K562 (cell line): ENCODE data around the gene PPP1R14C. TPM values are rescaled to one million over a fixed set of nuclear protein-coding genes. Genes with fewer than 3 reads are reported as not detected.
A peak's percentile ranks its signal among the peaks of the same experiment; 100 is the strongest.

Experiments
- E2F5 ChIP-seq: sonication (generic); formaldehyde crosslinking; IDR thresholded peaks from 2 replicates; pipeline ENCODE4 v1.8.0; 2022; ENCODE audit warnings: mild to moderate bottlenecking, missing genetic modification reagents
- HOMEZ ChIP-seq: fragments of 250-450 bp; sonication (Bioruptor Pico); IDR thresholded peaks from 2 replicates; pipeline ENCODE4 v1.4.0; 2020; ENCODE audit warnings: mild to moderate bottlenecking, moderate library complexity
- IRF9 ChIP-seq: fragments of 450-650 bp; IDR thresholded peaks from 2 replicates; pipeline ENCODE4 v1.6.1; 2016; ENCODE audit warnings: missing biosample characterization, missing genetic modification characterization
- MAFG ChIP-seq: fragments of 450-650 bp; conservative IDR thresholded peaks from 2 replicates; pipeline ENCODE4 v1.6.1; 2016; ENCODE audit warnings: missing genetic modification characterization, missing compliant biosample characterization
- MEIS2 ChIP-seq: fragments of 450-650 bp; IDR thresholded peaks from 2 replicates; pipeline ENCODE4 v1.6.1; 2014; ENCODE audit warnings: mild to moderate bottlenecking; ENCODE audit not compliant: partially characterized antibody
- MLLT1 ChIP-seq, 2 experiments: fragments of 450-650 bp; IDR thresholded peaks; 2 replicates each; pipeline ENCODE4 v1.6.1; 2016
- NEUROD1 ChIP-seq: fragments of 150-350 bp; IDR thresholded peaks from 2 replicates; pipeline ENCODE4 v1.6.1; 2014; ENCODE audit warnings: borderline replicate concordance, low read length, low read depth; ENCODE audit not compliant: partially characterized antibody
- NFIC ChIP-seq: fragments of 450-650 bp; IDR thresholded peaks from 2 replicates; pipeline ENCODE4 v1.6.1; 2017; ENCODE audit warnings: mild to moderate bottlenecking, inconsistent platforms
- NKRF ChIP-seq: fragments of 450-650 bp; IDR thresholded peaks from 2 replicates; pipeline ENCODE4 v1.6.1; 2016; ENCODE audit warnings: borderline replicate concordance
- PRDM10 ChIP-seq: fragments of 450-650 bp; IDR thresholded peaks from 2 replicates; pipeline ENCODE4 v1.6.1; 2018; ENCODE audit not compliant: partially characterized antibody
- SOX6 ChIP-seq: fragments of 450-650 bp; IDR thresholded peaks from 2 replicates; pipeline ENCODE4 v1.6.1; 2014; ENCODE audit warnings: mild to moderate bottlenecking
- TBL1XR1 ChIP-seq, 2 experiments: IDR thresholded peaks; 2 replicates each; pipeline ENCODE4 v1.6.1; 2012; ENCODE audit warnings: improper control_type of control experiment in 2 of 2, low read length in 2 of 2, mild to moderate bottlenecking in 1 of 2
- TEAD1 ChIP-seq, 2 experiments: fragments of 450-650 bp in 1 of 2; sonication (generic) in 1 of 2; formaldehyde crosslinking; IDR thresholded peaks; 2 replicates each; pipeline versions ENCODE4 v1.4.0 to v1.8.0; 2020 to 2022; ENCODE audit warnings: mild to moderate bottlenecking in 2 of 2, missing genetic modification reagents in 1 of 2
- XRCC5 ChIP-seq: fragments of 200-400 bp; formaldehyde crosslinking; IDR thresholded peaks from 2 replicates; pipeline ENCODE4 v1.6.1; 2017; ENCODE audit warnings: low read depth, mild to moderate bottlenecking, low read length
- ZNF79 ChIP-seq: fragments of 250-450 bp; sonication (Bioruptor Pico); IDR thresholded peaks from 2 replicates; pipeline ENCODE4 v1.4.0; 2020; ENCODE audit warnings: low read depth, mild to moderate bottlenecking, moderate library complexity
- polyA plus RNA-seq, 8 experiments: library from polyadenylated mRNA; depleted of rRNA in 4 of 8; stranded (reverse) in 5 of 8; unstranded in 3 of 8; fragments of >200 nt; fragmentation: Nextera tagmentation in 2 of 8; fragmentation: Illumina TruSeq in 1 of 8; extraction: Ambion mirVana in 2 of 8; extraction: Trizol in 1 of 8; gene quantifications; 2 replicates each; pipeline versions ENCODE4 v1.2.1 to v1.2.3, GENCODE V29; 2011 to 2014; ENCODE audit warnings: inconsistent platforms in 1 of 8, missing spikeins in 1 of 8
- total RNA-seq, 7 experiments: library from RNA; depleted of rRNA in 6 of 7; stranded (reverse); fragments of >200 nt in 6 of 7; fragmentation: Illumina TruSeq in 2 of 7; extraction: Trizol in 2 of 7; gene quantifications; 2 replicates each; pipeline versions ENCODE4 v1.2.1 to v1.2.3, GENCODE V29; 2011 to 2021; ENCODE audit warnings: low replicate concordance in 1 of 7

Gene PPP1R14C
- total and polyA plus RNA-seq, 9 of the 15 experiments (the other 6 are each of a cell fraction or from before 2014, with no cell fraction given) = 4.5 to 16.6 (median 11.9) TPM

- TF ChIP-seq NKRF = no peak
- TF ChIP-seq MLLT1 (IDR thresholded peaks at IDR 0.05) = 0 out of 4 replicates have a peak, but pooled peaks of 1 of the 2 experiments have one; percentile 1
- TF ChIP-seq NEUROD1 = no peak
- TF ChIP-seq NFIC = no peak
- no peak for TF ChIP-seq E2F5 (CRISPR knock-in tag)
- peak; percentile 29 for TF ChIP-seq MAFG (tag)
- TF ChIP-seq ZNF79 (CRISPR knock-in tag) = 0 out of 2 replicates have a peak, but pooled peaks have one; percentile 36
- TF ChIP-seq HOMEZ (CRISPR knock-in tag) = 0 out of 2 replicates have a peak, but pooled peaks have one; percentile 33
- peak; percentile 93 for TF ChIP-seq PRDM10
- no peak for TF ChIP-seq XRCC5
- TF ChIP-seq MEIS2 = peak; percentile 47
- peak in 1 of 2 experiments; percentile 14; a peak in 1 of 4 replicates for TF ChIP-seq TBL1XR1 (IDR thresholded peaks at IDR 0.05; ENCODE audit: low read length in 2 of 2)
- peak; percentile 34; the same call in 1 of the 2 replicates for TF ChIP-seq SOX6
- TF ChIP-seq TEAD1 (CRISPR knock-in tag; IDR thresholded peaks at IDR 0.05) = peak in 1 of 2 experiments; percentile 53; a peak in 1 of 4 replicates
- TF ChIP-seq IRF9 (tag) = no peak
These were observed 130.1 kb downstream of the PPP1R14C start (continued) for GRCh38 chr6:150272976-150273315.
